Inferior parietal cortex (tissue), 1 donor: ENCODE data around the gene MED15.

Experiments
- DNase-seq: peaks from one replicate; pipeline ENCODE4 v3.0.0-alpha.2; 2016; ENCODE audit errors: extremely low spot score

MED15 gene

GRCh38 chr22:20509344-20510047, 2.1 kb downstream of the MED15 start:
- DNase-seq: peak; percentile 40

DNA sequence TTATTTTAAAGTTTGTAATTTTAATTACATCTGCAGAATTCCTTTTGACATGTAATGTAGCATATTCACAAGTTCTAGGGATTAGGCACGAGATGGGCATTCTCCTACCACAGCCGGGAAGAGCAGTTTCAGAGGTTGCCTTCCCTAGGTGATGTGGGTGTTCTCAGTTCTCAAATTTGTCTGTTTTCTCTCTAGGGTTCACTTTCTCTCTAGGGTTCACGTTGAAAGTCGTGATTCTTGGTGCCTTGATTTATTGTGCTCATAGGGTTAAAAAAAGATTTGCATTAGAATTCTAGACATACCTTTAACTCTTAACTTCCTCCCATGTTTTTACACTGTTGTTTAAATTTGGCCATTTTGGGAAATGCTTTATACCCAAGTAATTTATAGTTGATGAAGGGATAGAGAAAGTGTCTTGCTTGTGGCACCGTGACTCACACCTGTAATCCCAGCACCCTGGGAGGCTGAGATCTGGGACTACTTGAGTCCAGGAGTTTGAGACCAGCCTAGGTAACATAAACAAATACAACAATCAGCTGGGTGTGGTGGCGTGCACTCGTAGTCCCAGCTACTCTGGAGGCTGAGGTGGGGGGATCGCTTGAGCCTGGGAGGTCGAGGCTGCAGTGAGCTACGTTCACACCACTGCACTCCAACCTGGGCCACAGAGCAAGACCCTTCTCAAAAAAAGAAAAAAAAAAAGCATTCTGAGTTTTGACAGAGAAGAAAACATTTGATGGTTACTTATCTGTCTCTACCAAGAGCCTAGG, 3.6 kb downstream of the MED15 start:
- no peak for DNase-seq

DNA sequence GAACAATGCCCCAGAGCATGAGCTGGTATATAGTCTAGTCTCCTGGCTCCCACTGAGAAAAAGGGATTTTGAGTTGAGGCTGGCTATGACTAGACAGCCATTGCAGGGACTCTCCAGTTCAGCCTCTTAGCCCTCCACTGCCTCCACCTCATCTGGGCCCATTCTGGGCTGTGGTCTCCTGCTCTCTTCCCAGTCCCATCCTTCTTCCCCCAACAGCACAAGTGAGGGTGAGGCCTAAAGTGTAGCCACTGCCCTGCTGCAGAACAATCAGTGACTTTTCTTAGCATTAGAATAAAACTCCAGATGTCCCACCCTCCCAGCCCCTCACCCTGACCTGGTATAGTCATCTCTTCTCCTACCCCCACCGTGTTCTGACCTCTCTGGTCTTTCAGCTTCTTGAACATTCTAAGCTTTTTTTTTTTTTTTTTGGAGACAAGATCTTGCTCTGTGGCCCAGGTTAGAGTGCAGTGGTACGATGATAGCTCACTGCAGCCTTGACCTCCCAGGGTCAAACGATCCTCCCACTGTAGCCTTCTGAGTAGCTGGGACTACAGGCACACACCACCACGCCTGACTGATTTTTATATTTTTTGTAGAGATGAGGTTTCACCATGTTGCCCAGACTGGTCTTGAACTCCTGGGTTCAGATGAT, 4.3 kb downstream of the MED15 start:
- DNase-seq: no peak

GRCh38 chr22:20514658-20515406, 7.4 kb downstream of the MED15 start:
- DNase-seq: no peak

DNA sequence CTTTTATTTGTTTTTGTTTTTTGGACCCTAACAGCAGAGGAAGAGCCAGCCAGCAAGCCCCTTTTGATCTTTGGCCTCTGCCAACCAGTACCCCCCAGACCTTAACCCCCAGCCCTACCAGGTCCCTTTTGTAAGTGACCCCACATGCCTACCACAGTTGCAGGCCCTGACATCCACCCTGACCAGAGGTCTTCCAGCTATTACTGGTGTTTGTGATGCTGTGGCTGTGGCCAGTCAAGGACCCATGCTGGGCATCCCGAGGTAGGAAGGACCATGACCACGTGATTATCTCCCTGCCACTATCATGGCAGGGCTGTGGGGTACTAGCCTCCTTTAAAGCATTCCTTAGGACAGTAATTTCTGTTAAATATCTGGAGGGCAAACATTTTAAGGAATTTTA, 9.0 kb downstream of the MED15 start:
- DNase-seq: no peak

GRCh38 chr22:20517422-20517821, 10.0 kb downstream of the MED15 start:
- no peak for DNase-seq

GRCh38 chr22:20517841-20518592, 10.6 kb downstream of the MED15 start:
- no peak for DNase-seq

DNA sequence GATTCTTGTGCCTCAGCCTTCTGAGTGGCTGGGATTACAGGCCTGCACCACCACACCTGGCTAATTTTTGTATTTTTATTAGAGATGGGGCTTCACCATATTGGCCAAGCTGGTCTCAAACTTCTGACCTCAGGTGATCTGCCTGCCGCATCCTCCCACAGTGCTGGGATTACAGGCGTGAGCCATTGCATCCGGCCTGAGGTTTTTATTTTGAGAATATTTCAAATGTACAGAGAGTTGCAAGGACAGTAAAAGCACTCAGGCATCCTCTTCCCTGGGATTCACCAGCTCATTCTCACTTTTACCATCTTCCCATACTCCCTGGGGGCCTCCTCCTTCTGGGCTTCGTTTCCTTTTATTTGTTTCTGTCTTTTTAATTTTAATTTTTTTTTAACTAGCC, 12.1 kb downstream of the MED15 start:
- DNase-seq: no peak

DNA sequence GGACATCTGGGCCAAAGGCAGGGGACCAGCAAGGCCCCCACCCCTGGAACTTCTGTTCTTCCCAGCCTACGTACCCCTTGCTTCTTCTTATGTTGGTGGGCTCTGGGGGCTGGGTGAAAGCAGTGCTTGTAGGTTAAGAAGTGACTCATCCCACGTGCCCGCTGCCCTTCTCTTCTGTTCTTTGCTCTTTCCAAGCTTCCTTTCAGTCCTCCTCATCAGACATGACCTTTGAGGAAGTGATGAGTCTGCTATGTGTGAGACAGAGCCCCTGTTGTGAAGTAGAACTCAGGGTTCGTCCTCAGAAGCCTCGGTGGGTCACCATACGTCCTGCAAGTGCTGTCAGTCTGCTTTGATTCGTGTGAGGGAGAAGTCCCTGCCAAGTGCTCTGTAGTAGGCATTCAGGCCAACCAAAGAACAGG, 12.7 kb downstream of the MED15 start:
- DNase-seq: no peak

- no peak for DNase-seq
These were observed 15.0 kb downstream of the MED15 start for GRCh38 chr22:20522134-20523004.

- DNase-seq: no peak
These were observed 15.9 kb downstream of the MED15 start for GRCh38 chr22:20523086-20523983.

DNA sequence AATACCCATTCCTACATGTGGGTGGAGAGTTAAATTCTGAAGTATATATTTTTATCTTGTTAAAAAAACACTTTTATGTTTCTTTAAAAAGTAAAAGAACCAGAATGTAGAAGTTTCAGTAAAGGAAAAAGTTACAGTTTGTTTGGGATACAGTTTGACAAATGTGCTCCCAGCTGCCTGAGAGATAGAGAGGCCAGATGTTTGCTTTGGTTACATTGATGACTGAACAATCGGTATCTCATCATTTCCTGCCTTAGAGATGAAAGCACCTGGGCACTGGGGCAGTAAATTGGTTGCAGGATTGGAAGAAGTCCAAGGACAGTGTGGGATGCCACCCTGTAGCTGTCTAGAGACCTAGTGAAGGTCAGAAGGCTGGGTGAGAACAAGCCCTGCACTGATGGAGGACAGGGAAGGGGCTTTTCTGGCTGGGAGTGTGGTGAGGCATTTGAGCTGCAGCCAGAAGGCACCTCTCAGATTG, 16.6 kb downstream of the MED15 start:
- no peak for DNase-seq

- no peak for DNase-seq
These were observed 17.6 kb downstream of the MED15 start for GRCh38 chr22:20525048-20525447.

DNA sequence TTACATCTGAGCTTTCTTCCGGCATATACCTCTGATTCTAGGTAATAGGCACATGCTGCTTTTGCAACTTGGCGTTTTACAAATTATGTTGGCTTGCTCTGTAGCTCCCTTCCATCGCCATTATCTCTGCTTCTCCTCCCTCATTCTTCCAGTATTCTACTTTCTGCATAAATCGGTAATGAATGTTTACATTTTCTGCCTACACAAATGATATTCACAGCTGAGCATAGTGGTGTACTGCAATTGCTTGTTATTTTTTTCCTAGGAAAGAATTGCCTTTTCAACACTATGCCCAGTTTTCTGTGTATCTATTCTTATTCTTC, 18.9 kb downstream of the MED15 start:
- DNase-seq: no peak

- no peak for DNase-seq
These were observed 19.4 kb downstream of the MED15 start for GRCh38 chr22:20526628-20527355.

- DNase-seq: no peak
These were observed 21.1 kb downstream of the MED15 start for GRCh38 chr22:20528405-20528978.

- no peak for DNase-seq
These were observed 23.2 kb downstream of the MED15 start for GRCh38 chr22:20530368-20531153.

DNA sequence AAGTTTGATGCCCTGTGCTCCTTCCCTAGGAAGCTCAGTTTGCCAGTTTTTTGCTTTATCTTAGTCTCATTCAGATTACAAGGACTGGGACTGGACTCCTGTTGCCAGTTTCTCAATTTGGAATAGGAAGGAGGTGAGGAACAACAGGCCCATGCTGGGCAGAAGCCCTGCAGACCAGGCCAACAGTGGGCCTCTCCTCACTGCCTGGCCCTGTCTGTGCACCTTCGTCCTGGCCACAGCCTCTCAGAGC, 23.7 kb downstream of the MED15 start:
- DNase-seq: no peak
